ENCODE data around the gene TRAF6.

The TRAF6 gene

DNA sequence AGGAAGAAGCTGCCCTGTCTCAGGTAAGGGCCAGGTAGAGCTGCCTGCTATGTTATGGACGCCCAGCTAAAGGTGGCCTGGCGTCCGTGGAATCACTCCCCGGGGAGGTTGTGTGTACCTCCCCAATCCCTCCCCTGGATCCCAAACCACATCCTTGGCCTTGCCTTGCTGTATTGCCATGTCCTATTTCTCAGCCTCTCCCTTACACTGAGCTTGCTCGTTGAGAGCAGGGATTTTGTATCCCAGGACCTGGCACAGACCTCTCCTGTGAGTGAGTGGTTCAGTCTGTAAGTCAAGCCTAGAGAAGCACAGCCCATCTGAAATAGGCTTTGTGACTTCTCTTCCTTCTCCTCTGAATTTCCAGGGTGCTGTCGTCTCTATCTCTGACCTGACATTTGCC lies 53.9 kb downstream of the TRAF6 start:
- no peak for DNase-seq

DNA sequence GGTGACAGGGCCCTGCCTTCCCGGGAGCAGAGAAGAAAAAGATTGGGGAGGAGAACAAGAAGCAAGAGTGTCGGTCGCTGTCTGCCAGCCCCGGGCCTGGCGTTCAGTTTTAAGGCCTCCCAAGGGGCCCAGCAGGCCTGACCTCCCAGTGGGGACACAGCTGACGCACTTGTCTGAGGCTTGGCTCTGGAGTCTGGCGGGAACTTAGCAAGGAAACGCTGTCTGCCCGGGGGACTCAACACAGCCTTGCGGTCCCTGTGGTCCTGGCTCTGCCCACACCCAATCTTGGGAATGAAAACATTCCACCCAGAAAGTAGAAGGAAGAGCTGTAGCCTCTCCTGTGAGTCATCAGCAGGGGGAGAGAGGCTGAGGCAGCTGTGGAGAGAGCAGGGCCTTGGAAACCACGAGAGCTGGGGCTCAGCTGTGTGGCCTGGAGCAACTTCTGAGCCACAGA lies 54.4 kb downstream of the TRAF6 start:
- no peak for DNase-seq

DNA sequence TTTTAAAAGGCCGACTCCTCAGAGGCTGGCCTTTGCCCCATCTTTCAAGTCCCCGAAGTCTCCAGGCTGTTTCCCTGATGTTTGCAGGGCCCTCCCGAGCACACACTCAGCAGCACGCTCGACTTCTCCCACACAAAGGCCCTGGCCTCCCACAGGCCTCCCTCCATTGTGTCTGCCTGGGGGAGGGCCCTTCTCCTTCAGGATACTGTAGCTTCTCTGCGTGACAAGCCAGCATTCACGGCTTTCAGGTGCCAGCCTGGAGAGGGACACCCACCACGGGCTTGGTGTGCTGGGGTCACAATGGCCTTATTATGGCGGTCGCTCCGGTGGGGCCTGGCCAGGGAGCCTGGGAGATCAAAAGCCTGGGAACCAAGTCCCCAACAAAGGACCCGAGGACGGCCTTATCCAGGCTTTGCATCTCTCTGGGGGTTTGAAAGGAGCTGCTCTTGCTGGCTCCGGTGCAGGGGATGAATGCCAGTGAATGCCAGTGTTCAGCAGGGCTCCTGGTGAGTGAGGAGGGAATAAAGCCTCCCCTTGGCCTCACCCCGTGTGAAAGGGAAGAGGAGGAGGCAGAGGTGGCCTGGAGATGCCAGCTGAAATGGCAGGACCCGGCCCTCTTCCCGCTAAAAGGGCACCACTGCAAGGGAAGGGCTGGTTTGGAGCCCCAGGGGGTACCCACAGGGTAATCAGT lies 55.0 kb downstream of the TRAF6 start:
- DNase-seq, result no peak

DNA sequence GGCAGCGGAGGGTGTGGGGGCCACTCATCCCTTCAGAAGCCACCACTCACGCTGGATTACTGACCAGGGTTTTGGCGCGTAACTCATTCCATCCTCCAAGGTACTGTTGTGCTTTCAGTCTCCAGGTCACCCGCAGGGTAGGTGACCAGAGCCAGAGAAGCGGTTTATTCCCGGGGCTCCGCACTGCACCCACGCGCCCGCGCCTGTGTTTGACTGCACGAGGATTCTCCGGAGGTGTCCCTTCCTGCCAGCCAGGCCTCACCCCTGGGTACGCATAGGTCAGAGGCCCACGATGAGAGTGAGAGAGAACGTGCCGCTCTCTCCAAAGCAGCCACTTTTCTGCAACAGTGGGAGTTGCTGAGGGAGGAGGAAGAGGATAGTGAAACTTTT lies 55.5 kb downstream of the TRAF6 start:
- no peak for DNase-seq

DNA sequence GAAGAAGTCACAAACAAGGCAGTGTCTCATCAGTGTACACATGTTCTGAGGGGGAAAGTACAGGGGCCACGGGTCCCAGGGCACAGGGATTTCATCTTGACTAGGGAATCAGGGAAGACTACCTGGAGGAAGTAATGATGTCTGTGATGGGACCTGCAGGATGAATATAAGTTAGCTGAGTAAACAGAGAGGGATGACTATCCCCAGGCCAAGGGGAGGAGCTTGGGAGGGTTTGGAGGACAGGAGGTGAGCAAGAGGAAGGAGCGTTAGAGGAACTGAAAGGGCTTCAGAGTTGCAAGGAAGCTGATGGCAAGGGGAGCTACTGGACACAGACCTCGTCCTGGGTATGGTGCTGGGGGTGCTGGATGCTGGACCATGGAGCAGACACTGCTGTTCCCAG lies 56.4 kb downstream of the TRAF6 start:
- no peak for DNase-seq

DNA sequence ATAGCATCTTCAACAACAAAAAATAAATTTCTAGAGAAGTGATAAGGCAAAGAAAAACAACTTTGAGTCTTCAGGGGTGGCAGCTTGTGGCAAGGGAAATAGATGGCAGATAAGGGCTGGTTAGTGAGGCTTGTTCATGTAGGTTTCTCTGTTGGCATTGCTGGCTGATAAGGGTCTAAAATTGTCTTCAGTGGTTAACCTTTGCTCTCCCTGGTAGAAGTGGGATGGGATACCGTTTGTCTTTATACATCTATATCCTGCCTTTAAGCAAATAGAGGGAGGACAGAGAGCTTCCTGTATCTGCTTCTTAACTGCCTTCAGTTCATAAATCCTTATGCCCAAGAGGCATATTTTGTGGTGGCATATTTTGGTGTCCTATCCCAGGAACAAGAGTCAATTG lies 57.1 kb downstream of the TRAF6 start:
- no peak for DNase-seq

DNA sequence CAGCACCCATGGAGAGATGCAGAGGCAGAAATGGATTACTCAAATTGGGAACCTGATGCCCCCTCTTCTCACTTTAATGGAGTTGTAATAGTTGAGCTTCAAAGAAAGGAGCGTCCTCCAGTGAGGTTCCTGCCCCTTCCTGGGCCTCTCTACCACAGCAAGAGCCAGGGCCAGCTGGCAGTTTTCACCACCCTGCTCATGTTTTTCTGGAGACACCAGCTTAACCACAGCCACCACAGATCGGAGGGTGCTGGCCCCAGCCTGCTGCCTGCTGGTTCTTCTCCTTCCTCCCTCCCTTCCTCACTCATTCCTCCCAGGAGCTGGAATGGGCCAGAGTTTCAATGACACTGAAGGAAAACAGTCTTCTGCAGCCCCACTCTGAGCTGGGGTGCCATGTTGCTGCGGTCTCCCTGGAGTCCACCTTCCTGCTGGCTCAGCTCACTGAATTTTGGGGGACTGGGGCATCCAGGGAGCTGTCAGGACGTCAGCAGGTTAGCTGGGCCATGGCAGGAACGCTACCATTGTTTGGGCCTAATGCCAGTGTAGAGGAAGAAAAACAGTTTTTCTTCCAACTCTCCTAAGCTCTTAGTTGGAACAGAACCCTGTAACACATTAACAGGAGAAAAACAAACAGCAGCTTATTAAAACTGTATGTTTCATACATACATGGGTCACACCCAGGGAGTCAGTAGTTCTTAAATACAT lies 57.7 kb downstream of the TRAF6 start:
- no peak for DNase-seq

DNA sequence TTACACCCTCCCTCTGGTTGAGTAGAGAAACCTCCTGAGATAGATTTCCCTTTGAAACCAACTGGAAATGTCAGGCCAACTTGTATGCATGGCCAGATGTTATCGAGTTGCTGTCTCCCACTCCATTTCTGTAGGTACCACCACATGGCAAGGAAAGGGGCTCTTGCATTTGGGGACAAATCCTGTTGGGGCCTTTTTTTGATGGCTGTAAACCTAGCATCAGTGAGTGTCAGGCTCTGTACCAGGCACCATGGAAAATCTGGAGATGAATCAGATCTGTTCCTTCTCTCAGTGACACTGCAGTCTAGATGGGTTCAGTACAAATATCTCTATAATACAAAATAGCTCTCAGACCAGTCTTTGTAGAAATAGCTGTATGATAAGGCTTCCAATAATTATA lies 58.4 kb downstream of the TRAF6 start:
- no peak for DNase-seq

DNA sequence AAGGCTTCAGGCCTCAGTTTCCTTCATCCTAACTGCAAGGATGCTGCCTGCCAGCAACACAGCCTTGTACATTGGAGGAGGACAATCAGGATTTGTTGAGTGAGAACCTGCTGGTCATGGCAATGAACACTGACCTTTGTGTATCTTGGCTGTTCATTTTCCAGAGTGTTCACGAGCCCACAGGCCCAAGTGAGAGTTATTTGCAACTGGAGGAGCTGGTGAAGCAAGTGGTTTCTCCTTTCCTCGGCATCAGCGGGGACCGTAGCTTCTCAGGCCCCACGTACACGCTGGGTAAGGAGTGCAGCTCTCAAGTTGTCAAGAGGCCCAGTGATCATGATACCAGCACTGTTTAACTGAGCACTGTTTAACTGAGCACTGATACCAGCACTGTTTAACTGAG lies 59.0 kb downstream of the TRAF6 start:
- DNase-seq, result no peak

DNA sequence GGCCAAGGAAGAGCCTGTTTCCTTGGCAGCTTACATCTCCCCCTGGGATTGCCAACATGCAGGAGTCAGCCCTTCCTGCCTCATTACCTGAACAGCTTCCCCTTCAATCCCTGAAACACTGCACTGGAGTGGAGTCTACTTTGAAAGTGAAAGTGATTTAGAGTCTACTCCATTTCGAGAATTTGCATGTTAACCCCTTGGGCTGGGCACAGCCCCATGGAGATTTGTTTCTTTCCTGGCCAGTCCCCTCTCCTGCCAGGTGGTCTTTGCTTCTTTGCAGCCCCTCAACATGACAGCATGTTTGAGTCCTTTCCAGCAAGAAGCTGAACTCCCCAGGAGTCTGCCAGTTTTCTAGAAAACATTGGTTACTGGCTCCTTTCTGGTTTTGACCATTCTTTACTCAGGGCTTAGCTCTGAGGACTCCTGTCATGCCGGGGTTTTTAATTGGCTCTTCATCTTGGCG lies 59.9 kb downstream of the TRAF6 start:
- DNase-seq, result no peak

DNA sequence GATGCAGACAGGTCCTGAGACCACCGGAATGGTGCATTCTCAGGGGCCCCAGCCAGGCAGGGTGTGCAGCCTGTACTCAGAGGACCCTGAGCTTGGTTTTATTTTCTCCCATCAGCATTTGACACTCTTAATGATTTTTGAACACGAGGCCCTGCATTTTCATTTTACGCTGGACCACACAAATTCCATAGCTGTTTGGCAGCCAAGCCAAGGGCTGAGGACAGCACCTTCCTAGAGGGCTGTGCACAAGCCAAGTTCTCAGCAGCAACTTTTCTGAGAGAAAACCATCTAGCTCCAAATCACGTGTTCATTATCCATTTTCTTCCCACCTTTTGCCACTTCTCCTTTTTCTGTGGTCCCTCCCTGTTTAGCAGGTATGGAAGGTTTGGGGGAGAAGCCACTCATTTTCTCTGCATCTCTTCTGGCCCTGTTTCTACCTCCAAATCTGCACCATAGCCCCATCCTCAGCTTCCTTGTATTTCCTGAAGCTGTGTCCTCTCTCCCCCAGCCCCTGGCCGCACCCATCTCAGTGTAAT lies 60.4 kb downstream of the TRAF6 start:
- no peak for DNase-seq

DNA sequence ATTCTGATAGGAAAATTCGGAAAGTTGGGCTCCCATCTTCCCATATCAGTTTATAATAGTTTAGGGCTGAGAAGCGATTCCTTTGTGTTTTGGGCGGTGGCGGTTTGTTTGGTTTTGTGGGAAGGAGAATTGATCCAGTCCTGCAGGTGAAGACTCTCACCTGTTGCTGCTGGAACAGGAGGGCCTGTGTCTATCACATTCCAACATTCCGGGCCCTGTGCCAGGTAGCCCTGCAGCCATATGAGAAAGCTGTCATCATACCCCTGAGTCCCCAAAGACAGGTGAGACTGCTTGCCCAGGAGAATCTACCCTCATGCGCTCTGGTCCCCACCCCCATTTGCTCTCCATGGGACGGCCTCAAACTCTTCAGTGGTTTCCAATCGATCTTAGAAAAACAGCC lies 62.1 kb downstream of the TRAF6 start:
- DNase-seq, result no peak

DNA sequence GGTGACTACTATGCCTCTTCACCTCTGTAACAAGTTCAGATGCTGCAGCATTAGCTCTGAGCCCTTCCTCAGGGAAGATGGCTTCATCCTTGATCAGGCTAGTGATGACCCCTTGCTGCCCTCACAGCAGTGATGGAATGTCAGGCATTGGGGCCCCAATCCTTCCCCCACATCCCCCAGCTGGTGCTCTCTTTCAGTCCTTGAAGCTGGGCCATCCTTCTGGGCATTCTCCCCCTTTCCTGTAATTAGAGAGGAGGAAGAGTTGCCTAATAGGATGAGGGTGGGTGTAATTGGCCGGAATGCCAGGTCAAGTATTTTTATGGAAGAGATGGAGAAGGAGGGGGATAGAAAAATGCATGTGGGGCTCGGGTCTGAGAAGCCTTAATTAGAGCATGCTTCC lies 62.6 kb downstream of the TRAF6 start:
- no peak for DNase-seq

DNA sequence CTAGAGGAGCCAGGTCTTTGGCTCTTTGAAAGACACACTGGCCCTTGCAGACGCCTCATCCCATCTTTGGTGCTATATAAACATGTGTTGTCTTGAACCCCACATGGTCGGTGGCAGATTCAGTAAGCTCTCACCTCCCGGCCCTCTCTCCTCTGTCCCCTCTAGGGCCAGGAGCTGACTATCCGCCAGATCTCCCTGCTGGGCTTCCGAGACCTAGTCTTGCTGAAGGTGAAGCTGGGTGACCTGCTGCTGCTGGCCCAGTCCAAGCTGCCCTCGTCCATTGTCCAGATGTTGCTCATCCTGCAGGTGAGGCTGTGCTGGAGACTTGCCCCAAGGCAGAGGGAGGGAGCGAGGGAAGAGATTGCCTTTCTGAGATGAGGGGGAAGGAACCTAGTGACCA lies 63.9 kb downstream of the TRAF6 start:
- DNase-seq, result no peak

DNA sequence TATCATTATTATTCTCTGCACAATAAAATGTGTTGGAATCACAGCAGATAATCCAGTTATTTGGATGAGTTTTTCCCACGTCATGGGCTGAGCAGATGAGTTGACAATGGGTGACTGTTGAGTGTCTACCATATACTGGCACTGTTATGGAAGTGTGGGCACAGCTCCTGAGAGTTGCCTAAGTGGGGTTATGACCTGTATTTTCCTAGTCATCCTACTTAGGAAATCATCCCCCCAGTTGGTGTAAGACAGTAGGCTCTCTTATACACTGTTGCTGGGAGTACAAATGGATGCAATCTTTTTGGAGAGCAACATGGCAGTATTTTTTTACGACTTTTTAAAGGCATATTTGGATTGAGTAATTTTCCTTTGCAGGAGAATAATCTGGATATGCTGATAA lies 66.4 kb downstream of the TRAF6 start:
- no peak for DNase-seq

DNA sequence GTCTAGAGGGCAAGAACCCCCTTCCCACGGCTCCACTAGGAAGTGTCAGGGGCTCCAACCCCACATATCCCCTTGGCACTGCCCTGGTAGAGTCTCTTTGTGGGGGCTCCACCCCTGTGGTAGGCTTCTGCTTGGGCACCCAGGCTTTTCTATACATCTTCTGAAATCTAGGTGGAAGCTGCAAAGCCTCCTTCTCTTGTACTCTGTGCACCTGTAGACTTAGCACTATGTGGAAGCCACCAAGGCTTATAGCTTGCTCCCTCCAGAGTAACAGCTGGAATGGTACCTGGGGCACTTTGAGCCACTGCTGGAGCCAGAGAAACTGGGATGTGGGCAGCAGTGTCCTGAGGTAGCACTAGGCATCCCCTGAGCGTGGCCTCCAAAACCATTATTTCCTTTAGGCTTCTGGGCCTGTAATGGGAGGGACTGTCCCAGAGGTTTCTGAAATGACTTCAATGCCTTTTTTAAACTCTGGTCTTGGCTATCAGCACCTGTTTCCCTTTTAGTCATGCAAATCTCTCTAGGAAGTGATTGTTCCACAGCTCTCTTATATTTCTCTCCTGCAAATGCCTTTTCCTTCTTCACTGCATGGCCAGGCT lies 68.4 kb downstream of the TRAF6 start:
- DNase-seq, result no peak

DNA sequence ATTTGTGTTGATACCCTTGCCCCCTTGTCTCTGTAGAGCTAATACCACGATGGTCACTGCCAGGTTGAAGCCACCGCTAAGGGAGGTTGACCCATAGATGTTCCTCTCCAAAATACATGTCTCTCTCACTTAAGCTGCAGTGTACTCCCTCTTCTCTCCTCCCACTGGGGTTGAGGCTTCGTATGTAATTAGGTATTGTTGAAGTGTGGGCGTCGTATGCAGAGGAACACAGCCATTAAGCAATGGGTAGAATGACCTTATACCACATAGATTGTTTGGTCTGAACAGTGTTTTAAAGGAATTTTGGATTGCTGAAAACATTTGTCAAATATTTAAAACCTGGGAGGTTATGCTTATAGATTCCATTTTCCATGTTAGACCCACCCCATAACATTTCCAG lies 71.9 kb downstream of the TRAF6 start:
- no peak for DNase-seq

DNA sequence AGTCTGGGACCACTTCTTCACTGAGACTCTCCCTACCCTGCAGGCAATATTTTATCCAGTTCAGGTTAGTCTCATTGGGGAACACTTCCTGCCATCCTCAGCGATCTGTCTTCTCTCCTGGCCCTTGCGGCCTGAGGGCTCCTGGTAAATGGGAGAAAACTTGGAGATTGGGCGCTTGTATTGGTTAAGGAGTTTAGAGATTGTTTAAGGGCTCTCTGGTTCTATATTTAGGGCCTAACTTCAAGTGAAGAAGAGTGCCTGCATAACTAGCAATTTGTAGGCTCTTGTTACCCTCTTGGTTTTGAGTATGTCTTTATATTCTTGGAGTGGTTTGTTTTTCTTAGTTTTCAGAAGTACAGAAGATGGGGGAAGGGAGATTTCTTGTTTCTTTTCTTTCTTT lies 72.7 kb downstream of the TRAF6 start:
- DNase-seq, result no peak

Measured in NCI-H524 treated with DMSO at 0.1 percent for 48 hours (cell line).